Gastroesophageal sphincter (tissue), 3 donors: ENCODE data around the gene NAA80.

Experiments
- CTCF ChIP-seq, 4 experiments: fragments of 200-600 bp in 2 of 4; fragments of 450-650 bp in 2 of 4; sonication (generic) in 1 of 4; IDR thresholded peaks; one replicate each; pipeline ENCODE4 v1.5.1; 2017 to 2019; ENCODE audit warnings: antibody characterized with exemption in 4 of 4, mild to moderate bottlenecking in 2 of 4, moderate library complexity in 2 of 4
- EP300 ChIP-seq: sonication (generic); formaldehyde crosslinking; IDR thresholded peaks from one replicate; pipeline ENCODE4 v1.6.1; 2017; ENCODE audit warnings: antibody characterized with exemption, mild to moderate bottlenecking
- POLR2AphosphoS5 ChIP-seq: sonication (generic); formaldehyde crosslinking; IDR thresholded peaks from one replicate; pipeline ENCODE4 v1.6.1; 2017; ENCODE audit warnings: antibody characterized with exemption

DNA sequence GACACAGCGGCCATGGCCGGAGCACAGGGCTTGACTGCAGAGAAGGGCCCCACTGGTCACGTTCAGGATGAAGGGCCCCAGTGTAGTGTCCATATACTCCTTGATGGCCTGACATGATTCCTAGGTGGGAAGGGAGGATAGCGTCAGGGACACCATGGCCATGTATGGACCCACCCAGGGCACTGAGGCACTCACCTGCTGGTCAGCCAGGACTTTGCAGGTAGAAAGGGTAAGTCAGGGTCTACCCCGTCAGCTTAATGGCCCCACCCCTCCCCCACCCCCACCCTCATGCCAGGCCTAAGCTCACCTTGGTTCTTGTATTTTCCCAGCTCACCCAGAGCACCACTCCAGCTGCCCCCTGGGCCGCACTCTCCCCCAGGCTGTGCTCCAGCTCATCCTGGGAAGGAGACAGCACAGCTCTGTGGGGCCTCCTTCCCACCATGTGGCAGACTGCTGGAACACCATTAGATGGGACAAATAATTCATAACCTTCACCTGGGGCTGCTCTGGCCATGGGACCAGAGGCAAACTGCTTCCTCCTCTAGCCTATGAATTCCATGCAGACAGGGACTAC lies 1.6 kb upstream of the NAA80 start:
- no peak for TF ChIP-seq CTCF (IDR thresholded peaks at IDR 0.05)
- no peak for TF ChIP-seq POLR2AphosphoS5
- TF ChIP-seq EP300: no peak
